HG02885 (cell line): ENCODE measurements around the gene APOL3.
"Not testable (repeated sequence)": the region's sequence is repeated elsewhere in the genome, so short reads cannot be mapped to it uniquely, and the experiment has no call there.

Experiments used
- ATAC-seq: cut with Tn5 transposase; IDR thresholded peaks from one replicate; pipeline ENCODE4 v1.9.1; 2021; ENCODE audit warnings: mild to moderate bottlenecking; ENCODE audit not compliant: unreplicated experiment, poor library complexity

Gene APOL3, protein sequence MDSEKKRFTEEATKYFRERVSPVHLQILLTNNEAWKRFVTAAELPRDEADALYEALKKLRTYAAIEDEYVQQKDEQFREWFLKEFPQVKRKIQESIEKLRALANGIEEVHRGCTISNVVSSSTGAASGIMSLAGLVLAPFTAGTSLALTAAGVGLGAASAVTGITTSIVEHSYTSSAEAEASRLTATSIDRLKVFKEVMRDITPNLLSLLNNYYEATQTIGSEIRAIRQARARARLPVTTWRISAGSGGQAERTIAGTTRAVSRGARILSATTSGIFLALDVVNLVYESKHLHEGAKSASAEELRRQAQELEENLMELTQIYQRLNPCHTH

DNA sequence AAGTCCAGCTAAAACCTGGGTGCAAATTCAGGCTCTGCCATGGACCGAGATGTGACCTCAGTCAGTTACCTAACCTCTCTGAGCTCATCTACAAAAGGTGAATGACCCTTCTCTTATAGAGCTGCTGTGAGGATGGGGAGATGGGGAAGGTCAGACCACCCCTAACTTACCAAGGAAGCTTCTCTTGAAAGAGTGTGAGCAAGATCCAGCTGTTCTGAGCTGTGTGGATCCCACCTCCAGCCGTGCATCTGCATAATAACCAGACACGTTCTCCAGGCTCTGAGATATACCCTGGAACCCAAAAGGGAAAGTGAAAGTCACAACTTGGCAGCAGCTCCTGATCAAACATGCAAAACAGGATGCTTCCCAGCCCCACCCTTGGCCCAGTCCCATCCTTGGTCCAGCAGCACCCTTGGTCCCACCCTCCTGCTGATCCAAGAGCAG lies at the start of gene APOL3:
Gene APOL3, minus strand, starts transcription at position 257 of the 444 bp plus-strand sequence. CDS start 11,700 bp downstream, outside the sequence.
- ATAC-seq = no peak

DNA sequence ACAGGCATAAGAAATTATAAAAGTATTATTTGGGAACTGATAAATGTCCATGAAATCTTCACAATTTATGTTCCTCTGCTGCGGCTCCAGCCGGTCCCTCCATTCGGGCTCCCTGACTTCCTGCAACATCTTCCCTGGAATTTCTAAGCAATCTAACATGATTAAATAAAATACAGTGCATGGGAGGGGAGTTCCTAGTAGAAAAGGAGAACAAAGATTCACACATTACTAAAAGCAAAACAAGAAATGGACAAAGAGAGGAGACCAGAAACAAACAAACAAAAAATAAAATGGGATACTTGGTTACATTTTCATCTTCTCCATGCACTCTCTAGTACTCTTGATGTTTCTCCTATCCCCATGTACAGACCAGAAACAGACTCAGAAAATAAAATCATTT lies 49.7 kb upstream of the APOL3 start:
- no peak for ATAC-seq

DNA sequence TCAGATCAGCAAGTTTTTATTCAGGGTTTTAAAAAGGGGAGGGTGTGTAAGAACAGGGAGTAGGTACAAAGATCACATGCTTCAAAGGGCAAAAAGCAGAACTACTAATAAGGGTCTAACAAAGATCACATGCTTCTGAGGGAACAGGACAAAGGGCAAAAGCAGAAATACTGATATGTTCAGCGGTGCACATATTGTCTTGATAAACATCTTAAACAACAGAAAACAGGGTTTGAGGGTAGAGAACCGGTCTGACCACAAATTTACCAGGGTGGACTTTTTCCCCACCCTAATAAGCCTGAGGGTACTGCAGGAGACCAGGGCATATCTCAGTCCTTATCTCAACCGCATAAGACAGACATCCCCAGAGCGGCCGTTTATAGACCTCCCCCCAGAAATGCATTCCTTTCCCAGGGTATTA lies 48.9 kb upstream of the APOL3 start:
- not testable (repeated sequence) for ATAC-seq

DNA sequence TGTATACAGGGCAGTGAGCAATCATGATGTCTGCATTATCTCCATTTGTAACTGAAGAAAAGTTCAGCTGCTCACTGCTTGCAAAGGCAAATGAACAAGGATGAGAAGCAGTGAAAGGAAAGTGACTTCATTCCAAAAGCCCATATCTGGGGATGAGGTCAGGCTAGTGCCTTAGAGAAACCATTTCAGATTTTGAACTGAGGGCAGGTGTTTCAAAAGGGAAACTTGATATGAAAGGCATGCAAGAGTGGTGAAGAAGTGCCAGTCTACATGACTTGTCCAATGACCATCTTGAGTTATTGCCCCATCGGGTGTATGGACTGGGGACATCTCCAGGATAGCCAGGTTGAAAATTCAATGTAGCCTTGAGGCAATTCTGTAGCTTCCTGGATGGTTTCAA lies 48.4 kb upstream of the APOL3 start:
- ATAC-seq = no peak

DNA sequence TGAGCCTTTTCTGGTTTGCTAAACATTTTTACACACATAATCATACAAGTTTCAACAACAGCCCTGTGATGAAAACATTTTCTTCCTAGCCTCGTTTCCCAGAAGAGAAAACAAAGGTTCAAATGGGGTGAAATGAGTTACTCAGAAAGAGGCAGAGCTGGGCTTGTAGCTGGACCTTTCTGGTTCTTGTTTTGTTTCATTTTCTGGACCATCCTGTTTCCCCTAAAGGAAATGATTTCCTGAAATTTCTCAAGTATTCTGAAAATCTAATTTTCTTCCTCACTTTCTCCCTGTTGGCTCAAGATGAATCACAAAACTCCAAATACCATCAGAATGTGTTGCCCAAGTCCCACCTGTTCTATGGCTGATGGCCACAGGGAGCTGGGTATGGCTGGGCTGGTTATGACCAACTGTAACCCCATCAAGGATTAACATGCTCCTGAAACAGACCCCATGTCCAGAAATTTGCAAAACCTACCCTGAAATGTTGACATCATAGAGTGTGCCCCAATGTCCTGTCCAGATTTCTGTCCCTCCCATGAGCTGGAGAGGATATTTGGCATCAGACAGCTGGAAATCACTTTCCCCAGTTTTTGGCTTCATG lies 47.7 kb upstream of the APOL3 start:
- no peak for ATAC-seq

DNA sequence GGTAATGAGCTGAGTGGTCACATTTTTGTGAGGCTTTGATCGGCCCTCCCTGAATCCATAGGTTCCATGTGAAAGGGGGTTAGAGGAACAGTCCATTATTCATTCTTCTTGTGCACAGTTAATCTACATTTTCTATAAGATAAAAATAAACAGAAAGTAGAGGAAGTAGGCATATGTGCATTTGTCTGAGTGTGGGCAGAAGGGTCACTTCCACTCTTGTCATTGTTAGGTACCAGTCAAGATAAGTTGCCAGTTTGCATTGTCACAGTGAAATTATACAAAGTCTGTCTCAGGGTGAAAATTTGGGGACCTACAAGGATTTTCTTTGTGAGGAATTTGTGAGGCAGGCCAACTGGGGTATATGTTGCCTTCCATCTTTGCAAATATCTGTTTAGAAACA lies 45.7 kb upstream of the APOL3 start:
- no peak for ATAC-seq

DNA sequence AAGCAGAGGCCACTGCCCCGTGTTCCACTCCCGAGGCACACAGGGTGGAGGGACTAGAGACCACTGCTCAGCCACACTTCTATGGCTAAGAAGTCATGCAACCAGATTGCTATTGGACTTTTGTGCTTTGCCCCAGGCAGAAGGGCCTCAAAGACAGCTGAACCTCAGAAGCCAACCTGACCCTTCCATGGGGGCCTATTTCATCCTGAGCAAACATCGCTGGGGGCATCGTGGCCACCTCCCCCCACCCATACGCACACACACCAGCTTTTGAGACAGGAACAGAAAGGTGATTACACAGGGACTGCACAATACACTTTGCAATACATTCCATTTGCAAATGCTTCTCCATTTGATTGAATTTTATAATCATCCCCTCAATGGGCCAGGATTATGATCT lies 45.0 kb upstream of the APOL3 start:
- not testable (repeated sequence) for ATAC-seq

DNA sequence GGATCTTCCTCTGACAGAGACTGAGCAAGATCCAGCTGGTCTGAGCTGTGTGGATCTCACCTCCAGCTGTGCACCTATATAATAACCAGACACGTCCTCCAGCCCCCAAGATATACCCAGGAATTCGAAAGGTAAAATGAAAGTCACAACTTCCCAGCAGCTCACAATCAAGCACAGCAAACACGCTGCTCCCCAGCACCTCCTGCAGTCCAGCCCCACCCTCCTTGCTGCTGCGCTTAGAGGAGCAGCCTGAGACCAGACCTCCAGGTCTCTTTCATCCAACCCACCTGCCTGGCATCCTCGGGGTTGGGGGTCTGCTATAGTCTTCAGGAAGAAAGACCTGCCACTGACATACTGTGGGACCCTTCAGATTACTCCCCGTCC lies 44.1 kb upstream of the APOL3 start:
- no peak for ATAC-seq

DNA sequence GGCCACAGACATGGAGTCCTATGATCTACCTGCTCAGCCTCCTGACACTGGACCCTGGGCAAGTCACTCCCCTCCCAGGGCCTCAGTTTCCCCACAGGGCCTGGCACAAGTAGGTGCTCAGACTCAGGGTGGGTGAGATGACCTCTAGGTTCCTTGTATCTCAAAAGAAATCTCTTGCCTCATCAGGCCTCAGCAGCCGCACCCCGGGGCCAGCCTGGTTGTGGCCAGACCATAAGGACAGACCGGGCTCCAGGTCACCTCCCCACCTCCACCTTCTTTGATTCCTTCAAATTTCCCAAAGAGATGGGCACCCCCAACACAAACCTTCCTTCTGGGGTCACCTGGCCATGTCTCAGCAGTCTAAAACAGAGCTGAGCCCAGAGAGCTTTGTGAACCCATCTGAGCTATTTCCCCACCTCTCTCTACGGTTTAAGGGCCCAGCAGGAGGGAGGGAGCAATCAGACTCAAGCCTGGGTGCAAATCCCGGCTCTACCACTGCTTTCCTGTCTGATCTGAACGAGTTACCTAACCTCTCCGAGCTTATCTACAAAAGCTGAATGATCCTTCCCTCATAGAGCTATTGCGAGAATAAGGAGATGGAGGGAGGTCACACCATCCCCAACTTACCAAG lies 43.6 kb upstream of the APOL3 start:
- no peak for ATAC-seq

DNA sequence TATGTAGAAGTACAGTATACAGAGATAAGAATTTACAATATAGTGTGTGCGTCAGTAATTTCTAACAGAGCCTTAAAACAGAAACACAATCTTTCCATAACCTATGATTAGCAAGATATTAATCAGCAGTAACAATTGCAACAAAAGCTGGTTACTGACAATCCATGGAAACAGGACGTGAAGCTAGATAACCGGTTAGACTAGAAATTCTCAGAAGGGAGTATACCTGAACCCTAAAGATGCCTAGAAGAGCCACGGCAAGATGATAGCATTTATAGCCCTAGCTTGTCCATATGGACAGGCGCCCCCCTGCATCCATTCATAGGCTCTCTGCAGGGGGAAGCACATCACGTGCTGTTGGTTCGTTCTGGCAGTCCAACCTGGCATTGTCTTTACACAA lies 42.9 kb upstream of the APOL3 start:
- not testable (repeated sequence) for ATAC-seq

DNA sequence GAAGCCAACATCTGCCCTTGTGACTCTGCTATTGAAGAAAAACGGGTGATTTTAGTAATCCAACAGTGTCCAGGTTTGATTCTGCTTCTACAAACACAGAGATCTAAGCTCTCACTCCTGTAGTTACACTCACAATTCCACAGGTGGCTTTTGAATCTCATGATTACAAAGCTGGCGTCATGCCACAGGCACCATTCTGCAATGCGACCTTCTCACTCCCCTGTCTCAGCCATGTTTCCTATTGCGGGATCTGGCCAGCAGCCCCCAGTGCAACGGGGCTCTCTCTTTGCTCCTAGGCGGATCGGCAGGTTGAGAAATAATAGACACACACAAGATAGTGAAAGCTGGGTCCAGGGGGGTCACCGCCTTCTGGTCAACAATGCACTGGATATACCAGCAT lies 42.4 kb upstream of the APOL3 start:
- not testable (repeated sequence) for ATAC-seq

DNA sequence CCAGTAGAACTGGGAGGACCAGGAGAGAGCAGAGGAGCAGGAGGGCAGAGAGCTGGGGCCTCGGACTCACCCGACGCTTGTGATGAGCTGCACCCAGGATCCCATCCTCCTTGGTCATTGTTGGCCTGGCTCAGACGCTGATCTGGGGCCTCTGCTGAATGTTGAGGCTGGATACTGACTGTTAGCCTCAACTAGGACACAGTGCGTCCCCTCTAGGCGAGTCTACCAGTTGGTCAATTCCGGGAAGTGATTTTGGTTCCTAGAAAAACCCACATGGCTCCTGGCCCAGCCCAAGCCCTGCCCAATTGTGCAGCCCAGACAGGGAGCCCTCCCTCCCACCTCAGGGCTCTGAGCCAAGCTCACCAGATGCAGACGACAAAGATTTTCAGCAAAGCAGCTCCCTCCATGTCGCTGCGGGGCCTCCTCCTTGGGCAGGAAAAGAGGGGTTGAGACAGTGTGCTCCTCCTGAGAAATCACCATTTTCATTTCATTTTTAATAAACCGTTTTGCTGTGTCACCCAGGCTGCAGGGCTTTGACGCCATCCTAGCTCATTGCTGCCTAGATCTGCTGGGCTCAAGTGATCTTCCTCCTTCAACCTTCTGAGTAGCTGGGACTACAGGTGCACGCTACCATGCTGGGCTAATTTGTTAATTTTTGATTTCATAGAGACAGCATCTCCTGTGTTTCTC lies 41.2 kb upstream of the APOL3 start, which contains the start of gene APOL4:
Gene APOL4, minus strand, starts transcription at position 180 of the 690 bp plus-strand sequence. Its CDS starts 75 bp downstream, at position 105.
- ATAC-seq = no peak

DNA sequence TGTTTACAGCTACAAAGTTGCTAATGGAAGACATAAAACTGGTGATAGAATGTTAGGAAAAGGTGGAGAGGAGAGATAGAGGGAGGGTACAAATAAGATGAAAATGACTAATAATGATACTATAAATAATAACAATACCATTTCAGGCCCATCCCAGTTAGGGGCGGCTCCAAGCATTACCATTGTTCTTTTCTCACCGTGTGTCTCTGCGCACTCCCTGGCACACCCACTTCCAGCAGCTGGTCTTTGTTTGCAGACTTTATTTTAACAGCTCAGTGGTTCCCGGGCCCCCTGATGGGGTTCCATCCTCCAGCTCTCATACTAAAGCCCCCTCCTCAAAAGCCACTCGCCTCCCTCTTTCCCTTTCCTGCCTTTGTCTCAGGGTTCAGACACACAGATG lies 40.5 kb upstream of the APOL3 start:
- ATAC-seq = not testable (repeated sequence)

DNA sequence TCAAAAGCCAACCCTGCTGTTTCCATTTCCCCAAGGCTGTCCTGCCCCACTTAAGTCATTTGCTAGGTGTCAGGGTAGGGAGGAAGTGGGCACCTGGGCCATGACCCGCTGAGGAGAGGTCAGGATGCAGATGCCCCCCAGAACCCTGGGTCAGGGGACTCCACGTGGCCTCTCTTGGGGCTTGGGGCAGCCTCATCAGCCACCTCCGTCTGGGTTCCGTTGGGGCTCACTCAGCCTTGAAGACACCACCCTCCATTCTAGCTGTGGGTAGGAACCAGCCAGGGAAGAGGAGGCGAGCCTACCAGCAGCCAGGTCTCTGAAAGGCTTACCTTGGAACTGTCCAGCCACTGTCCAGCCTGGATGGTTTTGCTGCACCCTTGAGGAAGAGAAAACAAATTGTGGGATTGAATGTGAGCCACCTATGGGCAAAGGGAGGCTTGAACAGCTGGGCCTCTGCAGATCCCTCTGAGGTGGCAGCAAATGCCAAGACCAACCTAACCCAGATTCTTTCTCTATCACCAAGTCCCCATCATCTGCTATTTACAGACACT lies 38.5 kb upstream of the APOL3 start:
- ATAC-seq = no peak

DNA sequence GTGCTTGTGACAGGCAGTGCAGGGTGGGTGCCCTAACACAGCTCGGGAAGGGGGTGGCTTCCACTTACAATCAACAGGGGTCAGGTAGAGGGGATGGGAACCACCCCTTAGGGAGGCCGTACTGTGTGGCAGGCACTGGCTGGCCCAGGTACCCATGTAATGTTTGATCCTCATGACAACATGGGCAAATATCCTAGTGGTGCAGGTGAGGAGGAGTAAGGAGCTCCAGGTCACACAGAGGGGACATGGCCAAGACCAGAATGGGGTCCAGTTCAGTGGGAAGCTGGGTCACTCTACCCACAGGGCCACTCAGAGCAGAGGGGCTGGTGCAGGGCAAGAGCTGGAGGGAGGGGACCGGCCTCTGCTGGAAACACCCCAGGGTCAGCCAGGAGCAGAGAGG lies 38.0 kb upstream of the APOL3 start:
- ATAC-seq = no peak

DNA sequence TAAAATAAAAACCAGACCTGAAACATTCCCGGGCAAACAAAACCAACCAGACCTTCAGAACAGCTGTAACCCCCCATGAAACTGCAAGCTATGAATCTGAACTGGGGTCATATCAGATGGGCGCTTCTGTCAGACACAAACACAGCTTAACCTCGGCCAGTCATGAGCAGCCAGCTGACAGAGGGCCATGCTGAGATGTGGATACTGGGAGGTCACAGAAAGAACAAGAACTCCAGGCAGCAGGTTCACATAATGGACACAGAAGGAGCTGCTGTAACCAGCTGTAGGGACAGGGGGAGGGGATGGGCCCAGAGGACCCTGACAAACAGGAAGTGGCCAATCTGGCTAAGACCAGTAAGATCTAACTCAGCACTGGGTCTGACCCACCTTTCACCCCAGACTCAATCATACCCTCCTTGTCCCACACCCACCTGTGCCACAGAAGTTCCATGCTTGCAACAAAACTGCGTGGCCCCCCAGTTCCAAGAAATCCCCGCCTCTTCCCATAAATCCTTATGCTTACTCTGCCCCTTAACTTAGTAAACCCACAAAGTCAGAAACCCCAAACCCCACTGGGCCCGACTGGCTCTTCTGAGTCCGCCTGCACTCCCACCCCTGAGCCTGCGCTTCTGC lies 37.1 kb upstream of the APOL3 start:
- ATAC-seq = no peak

DNA sequence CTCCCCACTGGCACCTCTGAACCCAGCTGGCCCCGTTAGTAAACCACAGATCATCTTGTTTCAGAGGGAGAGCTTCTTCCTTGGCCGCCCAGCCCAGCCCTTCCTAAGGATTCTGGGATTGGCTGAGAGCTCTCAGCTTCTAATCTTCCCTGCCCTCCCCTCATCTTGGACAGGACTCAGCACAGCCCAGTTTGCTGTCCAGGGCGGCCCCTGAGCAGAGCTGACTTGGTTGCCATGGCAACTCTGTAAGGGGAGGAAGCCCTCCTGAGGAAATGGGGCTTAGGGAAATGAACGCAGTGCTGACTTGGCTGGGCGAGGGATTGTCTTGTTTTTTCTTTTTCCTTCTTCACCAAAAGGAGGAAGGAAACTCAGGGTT lies 36.5 kb upstream of the APOL3 start:
- ATAC-seq = no peak

DNA sequence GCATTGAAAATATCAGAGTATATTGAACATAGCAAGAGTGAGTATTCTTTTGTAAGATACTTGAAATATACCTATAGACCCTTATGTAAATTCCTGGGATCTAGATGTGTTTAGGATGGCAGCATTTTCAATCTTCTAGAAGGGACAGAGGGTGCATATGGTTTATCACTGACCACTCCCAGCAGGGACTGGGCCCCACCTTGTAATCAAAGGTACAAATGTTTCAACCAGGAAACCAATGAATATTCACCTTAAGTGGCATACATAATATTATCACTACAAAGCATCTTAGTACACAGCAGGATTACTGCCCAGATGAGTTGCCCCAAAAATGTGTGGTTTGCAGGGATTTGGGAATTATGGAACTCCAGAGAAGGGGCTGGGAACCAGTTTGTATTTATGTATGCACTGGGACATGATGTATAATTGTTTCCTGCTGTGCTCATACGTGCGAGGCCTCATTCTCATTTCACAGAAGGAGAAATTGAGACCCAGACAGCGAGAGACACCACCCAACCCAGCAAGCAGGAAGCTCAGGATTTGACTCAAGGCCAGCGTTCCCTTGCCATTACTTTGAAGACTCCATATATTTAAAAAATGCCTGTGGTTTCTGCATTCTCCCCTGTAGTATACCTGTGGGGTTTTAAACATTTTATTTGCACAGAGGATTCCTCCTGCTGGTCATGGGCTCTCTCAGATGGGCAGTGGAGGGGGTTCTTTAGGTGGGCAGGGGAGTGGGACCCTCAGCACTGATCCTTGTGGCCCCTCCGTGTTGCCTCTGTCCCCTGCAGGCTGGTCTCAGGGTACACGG lies 35.9 kb upstream of the APOL3 start:
- no peak for ATAC-seq

DNA sequence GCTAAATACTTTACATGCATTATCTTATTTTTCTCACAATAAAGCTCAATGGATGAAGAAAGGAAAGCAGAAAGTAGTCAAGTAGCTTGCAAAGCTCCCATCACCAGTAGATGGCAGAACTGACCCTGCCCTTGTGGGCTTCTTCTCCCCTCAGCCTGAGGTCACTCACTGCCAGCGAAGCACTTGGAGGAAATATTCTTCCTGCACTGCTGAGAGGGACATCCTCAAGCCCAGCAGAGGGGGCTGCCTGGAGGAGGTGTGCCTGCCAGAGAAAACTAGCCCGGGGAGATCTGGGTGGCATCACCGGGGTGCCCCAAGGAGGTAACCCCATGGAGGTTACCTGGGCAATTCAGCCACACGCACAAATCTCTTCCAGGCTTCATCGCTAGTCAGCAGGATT lies 34.4 kb upstream of the APOL3 start:
- ATAC-seq = no peak
